ENCODE results near the gene ATP5ME. TPM values are rescaled to one million over a fixed set of nuclear protein-coding genes. Genes with fewer than 3 reads are reported as not detected.
A peak's percentile ranks its signal among the peaks of the same experiment; 100 is the strongest.
"Not testable (repeated sequence)": the region's sequence is repeated elsewhere in the genome, so short reads cannot be mapped to it uniquely, and the experiment has no call there.

Gene ATP5ME
- total and polyA plus RNA-seq, 8 donors = 88.4 to 318 (median 115) TPM

GRCh38 chr4:673349-674091 lies 556 bp downstream of the ATP5ME start:
- H3K9me3 ChIP-seq = no peaks in the 10 kb centered on the region
- ATAC-seq (peak; percentile 25 to 29 (median 28)), DNase-seq (peak in 2 of 6 donors; percentile 52 to 88), FAIRE-seq (no peak)
- H3K4me3 ChIP-seq = peak overlapping the region; percentile 79 to 94 (median 89)
- H3K4me1 ChIP-seq = peaks cover 0 to 15% (median 12%) of the 10 kb centered on the region in 3 donors
- no peak for TF ChIP-seq CTCF (IDR thresholded peaks at IDR 0.05)
- no peaks in the 10 kb centered on the region for H3K27me3 ChIP-seq
- H3K36me3 ChIP-seq = peaks cover 0 to 8% (median 0%) of the 10 kb centered on the region in 3 donors
- 5% methylated on average over 47 to 55 of the region's 55 CpGs for WGBS, 2 donors
- intact Hi-C loops (cut with DNase I) = no loop called here
- H3K27ac ChIP-seq = peak overlapping the region in 2 of 4 donors; percentile 33 to 92

GRCh38 chr4:671769-672168 lies 2.3 kb downstream of the ATP5ME start:
- Histone ChIP-seq H3K4me3 (no peak overlapping the region), H3K27ac (no peak overlapping the region), H3K4me1 (peaks cover 0 to 15% (median 12%) of the 10 kb centered on the region in 3 donors), H3K9me3 (no peaks in the 10 kb centered on the region), H3K36me3 (peaks cover 0 to 8% (median 0%) of the 10 kb centered on the region in 3 donors), H3K27me3 (no peaks in the 10 kb centered on the region)
- FAIRE-seq (no peak), DNase-seq (peak in 1 of 6 donors; percentile 13), ATAC-seq (no peak)
- TF ChIP-seq CTCF (IDR thresholded peaks at IDR 0.05) = no peak
- WGBS, 2 donors = 94 to 95% methylated on average over 3 of the region's 3 CpGs
- intact Hi-C loops (cut with DNase I) = no loop called here

- peak in 1 of 6 donors; percentile 25 for DNase-seq
- H3K4me1 ChIP-seq; H3K27ac ChIP-seq; H3K36me3 ChIP-seq; H3K9me3 ChIP-seq; H3K4me3 ChIP-seq; H3K27me3 ChIP-seq; ATAC-seq; intact Hi-C loops (cut with DNase I); FAIRE-seq: not testable (repeated sequence)
- WGBS, 2 donors = 92 to 98% methylated on average over 11 of the region's 11 CpGs
Observed at GRCh38 chr4:669806-670559, 4.1 kb downstream of the ATP5ME start.

GRCh38 chr4:668219-668618 lies 5.9 kb downstream of the ATP5ME start:
- H3K4me3 ChIP-seq; H3K9me3 ChIP-seq; H3K4me1 ChIP-seq; FAIRE-seq; H3K27me3 ChIP-seq; ATAC-seq; intact Hi-C loops (cut with DNase I); H3K36me3 ChIP-seq; H3K27ac ChIP-seq: not testable (repeated sequence)
- peak in 1 of 6 donors; percentile 6 for DNase-seq
- 85 to 87% methylated on average over 6 of the region's 6 CpGs for WGBS, 2 donors

GRCh38 chr4:667545-667925 lies 6.5 kb downstream of the ATP5ME start:
- no peaks in the 10 kb centered on the region for H3K9me3 ChIP-seq
- ATAC-seq (no peak), FAIRE-seq (no peak), DNase-seq (no peak)
- no peaks in the 10 kb centered on the region for H3K4me1 ChIP-seq
- no peak for TF ChIP-seq CTCF (IDR thresholded peaks at IDR 0.05)
- WGBS, 2 donors = 50 to 54% methylated on average over 10 of the region's 10 CpGs
- H3K27ac ChIP-seq = no peak overlapping the region
- H3K36me3 ChIP-seq = peaks cover 0 to 8% (median 0%) of the 10 kb centered on the region in 3 donors
- no peaks in the 10 kb centered on the region for H3K27me3 ChIP-seq
- H3K4me3 ChIP-seq = no peak overlapping the region
- intact Hi-C loops (cut with DNase I) = no loop called here
